HEK293 (cell line): ENCODE data around the gene RBM26.

Experiments used
- CTCF ChIA-PET: fragments of 350-600 bp; formaldehyde crosslinking; extraction: SDS; loops from one replicate; lab custom pipeline; 2021; ENCODE audit warnings: antibody characterized with exemption; lab: Yijun Ruan, JAX
- POLR2A ChIA-PET: fragments of 300-600 bp; formaldehyde crosslinking; extraction: SDS; loops from one replicate; lab custom pipeline; 2020; ENCODE audit warnings: antibody characterized with exemption, inconsistent platforms; lab: Yijun Ruan, JAX
- H3K27ac ChIP-seq: fragments of 200-500 bp; sonication (Bioruptor generic); 2 replicates; pipeline ENCODE4 v1.5.1; 2014; ENCODE audit warnings: low read depth, low read length, control low read depth, inconsistent platforms; ENCODE audit errors: extremely low read depth
- H3K36me3 ChIP-seq, 2 experiments: fragments of 200-500 bp in 1 of 2; sonication (Bioruptor generic) in 1 of 2; 1 replicate in 1 of 2; 2 replicates in 1 of 2; pipeline ENCODE4 v1.5.1; 2014 to 2017; ENCODE audit warnings: inconsistent platforms in 2 of 2, low read length in 2 of 2; ENCODE audit not compliant: control insufficient read depth in 2 of 2, insufficient read depth in 1 of 2
- H3K4me1 ChIP-seq: fragments of 200-500 bp; sonication (Bioruptor generic); 2 replicates; pipeline ENCODE4 v1.5.1; 2014; ENCODE audit warnings: mild to moderate bottlenecking, low read length, inconsistent platforms; ENCODE audit not compliant: control insufficient read depth, insufficient read depth
- H3K4me3 ChIP-seq: 2 replicates; pipeline ENCODE4 v1.5.1; 2011; ENCODE audit warnings: low read depth, mild to moderate bottlenecking, control low read depth, low read length, moderate library complexity
- H3K9me3 ChIP-seq: fragments of 200-500 bp; sonication (Bioruptor generic); 2 replicates; pipeline ENCODE4 v1.5.1; 2014; ENCODE audit warnings: low read depth, low read length, inconsistent platforms; ENCODE audit not compliant: control insufficient read depth, insufficient read depth
- GLIS2 ChIP-seq: fragments of 450-650 bp; formaldehyde crosslinking; IDR thresholded peaks from 2 replicates; pipeline ENCODE4 v1.5.1; 2016; ENCODE audit warnings: missing biosample characterization, missing genetic modification characterization
- KLF1 ChIP-seq: fragments of 450-650 bp; formaldehyde crosslinking; IDR thresholded peaks from 2 replicates; pipeline ENCODE4 v1.5.1; 2016; ENCODE audit warnings: missing biosample characterization, missing genetic modification characterization
- SCRT2 ChIP-seq: fragments of 450-650 bp; formaldehyde crosslinking; IDR thresholded peaks from 2 replicates; pipeline ENCODE4 v1.5.1; 2016; ENCODE audit warnings: missing biosample characterization, missing genetic modification characterization
- SP7 ChIP-seq: fragments of 450-650 bp; formaldehyde crosslinking; IDR thresholded peaks from 2 replicates; pipeline ENCODE4 v1.5.1; 2016; ENCODE audit warnings: missing biosample characterization, missing genetic modification characterization
- ZBTB17 ChIP-seq: fragments of 450-650 bp; formaldehyde crosslinking; IDR thresholded peaks from 2 replicates; pipeline ENCODE4 v1.5.1; 2016; ENCODE audit warnings: missing biosample characterization, missing genetic modification characterization
- ZBTB7A ChIP-seq: fragments of 450-650 bp; formaldehyde crosslinking; IDR thresholded peaks from 2 replicates; pipeline ENCODE4 v1.5.1; 2016; ENCODE audit warnings: low read depth, missing biosample characterization, missing genetic modification characterization
- ZFP3 ChIP-seq: fragments of 450-650 bp; formaldehyde crosslinking; IDR thresholded peaks from 2 replicates; pipeline ENCODE4 v1.5.1; 2016; ENCODE audit warnings: low read depth, missing biosample characterization, missing genetic modification characterization
- ZNF121 ChIP-seq: fragments of 450-650 bp; formaldehyde crosslinking; IDR thresholded peaks from 2 replicates; pipeline ENCODE4 v1.5.1; 2016; ENCODE audit warnings: missing biosample characterization, missing genetic modification characterization
- ZNF133 ChIP-seq: fragments of 450-650 bp; formaldehyde crosslinking; IDR thresholded peaks from 2 replicates; pipeline ENCODE4 v1.5.1; 2016; ENCODE audit warnings: missing biosample characterization, missing genetic modification characterization
- ZNF174 ChIP-seq: fragments of 450-650 bp; formaldehyde crosslinking; IDR thresholded peaks from 2 replicates; pipeline ENCODE4 v1.5.0; 2017; ENCODE audit warnings: missing biosample characterization, mild to moderate bottlenecking, missing genetic modification characterization
- ZNF223 ChIP-seq: fragments of 450-650 bp; formaldehyde crosslinking; IDR thresholded peaks from 2 replicates; pipeline ENCODE4 v1.5.1; 2016; ENCODE audit warnings: missing biosample characterization, missing genetic modification characterization
- ZNF311 ChIP-seq: fragments of 450-650 bp; formaldehyde crosslinking; IDR thresholded peaks from 2 replicates; pipeline ENCODE4 v1.5.1; 2017; ENCODE audit warnings: missing biosample characterization, missing genetic modification characterization, borderline replicate concordance
- ZNF394 ChIP-seq: fragments of 450-650 bp; formaldehyde crosslinking; IDR thresholded peaks from 2 replicates; pipeline ENCODE4 v1.5.1; 2016; ENCODE audit warnings: missing biosample characterization, missing genetic modification characterization, mild to moderate bottlenecking, moderate library complexity, borderline replicate concordance
- ZNF416 ChIP-seq: fragments of 450-650 bp; formaldehyde crosslinking; IDR thresholded peaks from 2 replicates; pipeline ENCODE4 v1.5.1; 2016; ENCODE audit warnings: missing biosample characterization, missing genetic modification characterization
- ZNF48 ChIP-seq: fragments of 450-650 bp; formaldehyde crosslinking; IDR thresholded peaks from 2 replicates; pipeline ENCODE4 v1.5.1; 2016; ENCODE audit warnings: missing biosample characterization, missing genetic modification characterization
- ZNF501 ChIP-seq: fragments of 450-650 bp; formaldehyde crosslinking; IDR thresholded peaks from 2 replicates; pipeline ENCODE4 v1.5.1; 2016; ENCODE audit warnings: missing biosample characterization, missing genetic modification characterization
- ZNF521 ChIP-seq: fragments of 450-650 bp; formaldehyde crosslinking; IDR thresholded peaks from 2 replicates; pipeline ENCODE4 v1.5.1; 2017; ENCODE audit warnings: missing biosample characterization, mild to moderate bottlenecking, missing genetic modification characterization
- ZNF548 ChIP-seq: fragments of 450-650 bp; formaldehyde crosslinking; IDR thresholded peaks from 2 replicates; pipeline ENCODE4 v1.5.1; 2016; ENCODE audit warnings: missing biosample characterization, missing genetic modification characterization
- ZSCAN16 ChIP-seq: fragments of 450-650 bp; formaldehyde crosslinking; IDR thresholded peaks from 2 replicates; pipeline ENCODE4 v1.5.1; 2016; ENCODE audit warnings: missing biosample characterization, missing genetic modification characterization
- ZXDB ChIP-seq: fragments of 450-650 bp; formaldehyde crosslinking; IDR thresholded peaks from 2 replicates; pipeline ENCODE4 v1.5.1; 2016; ENCODE audit warnings: missing biosample characterization, missing genetic modification characterization
- TF ChIP-seq, protein P1 (sequence below): fragments of 450-650 bp; formaldehyde crosslinking; IDR thresholded peaks from 2 replicates; pipeline ENCODE4 v1.5.1; 2016; ENCODE audit warnings: missing biosample characterization, missing genetic modification characterization
- TF ChIP-seq, protein P2 (sequence below): fragments of 450-650 bp; formaldehyde crosslinking; IDR thresholded peaks from 2 replicates; pipeline ENCODE4 v1.5.1; 2016; ENCODE audit warnings: missing biosample characterization, missing genetic modification characterization
- TF ChIP-seq, protein P3 (sequence below): fragments of 450-650 bp; formaldehyde crosslinking; IDR thresholded peaks from 2 replicates; pipeline ENCODE4 v1.5.1; 2016; ENCODE audit warnings: missing biosample characterization, missing genetic modification characterization
- TF ChIP-seq, protein P4 (sequence below): fragments of 450-650 bp; formaldehyde crosslinking; IDR thresholded peaks from 2 replicates; pipeline ENCODE4 v1.5.1; 2016; ENCODE audit warnings: missing biosample characterization, missing genetic modification characterization, borderline replicate concordance

Gene RBM26

DNA sequence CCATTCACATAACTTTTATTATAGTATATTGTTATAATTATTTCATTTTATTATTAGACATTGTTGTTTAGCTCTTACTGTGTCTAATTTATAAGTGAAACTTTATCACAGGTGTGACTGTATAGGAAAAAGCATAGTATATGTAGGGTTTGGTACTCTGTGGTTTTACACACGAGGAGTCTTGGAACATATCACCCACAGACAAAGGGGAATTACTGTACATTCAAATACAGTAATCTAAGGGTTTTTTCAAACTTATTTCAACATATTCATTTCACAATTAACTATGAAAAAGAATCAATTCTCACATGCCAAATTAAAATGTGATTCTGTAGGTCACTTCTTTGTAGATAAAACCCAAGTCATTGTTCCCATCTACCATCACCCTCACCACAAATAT lies 46.0 kb downstream of the RBM26 start:
- TF ChIP-seq ZNF311 (tag by site-specific recombination) (no peak), ZNF133 (no peak), ZBTB7A (no peak), SP7 (tag by site-specific recombination) (no peak), ZNF174 (tag by site-specific recombination) (no peak), GLIS2 (no peak), ZXDB (no peak), ZBTB17 (tag by site-specific recombination) (no peak), ZNF48 (no peak), ZNF521 (tag by site-specific recombination) (no peak)
- TF ChIP-seq, protein P1, sequence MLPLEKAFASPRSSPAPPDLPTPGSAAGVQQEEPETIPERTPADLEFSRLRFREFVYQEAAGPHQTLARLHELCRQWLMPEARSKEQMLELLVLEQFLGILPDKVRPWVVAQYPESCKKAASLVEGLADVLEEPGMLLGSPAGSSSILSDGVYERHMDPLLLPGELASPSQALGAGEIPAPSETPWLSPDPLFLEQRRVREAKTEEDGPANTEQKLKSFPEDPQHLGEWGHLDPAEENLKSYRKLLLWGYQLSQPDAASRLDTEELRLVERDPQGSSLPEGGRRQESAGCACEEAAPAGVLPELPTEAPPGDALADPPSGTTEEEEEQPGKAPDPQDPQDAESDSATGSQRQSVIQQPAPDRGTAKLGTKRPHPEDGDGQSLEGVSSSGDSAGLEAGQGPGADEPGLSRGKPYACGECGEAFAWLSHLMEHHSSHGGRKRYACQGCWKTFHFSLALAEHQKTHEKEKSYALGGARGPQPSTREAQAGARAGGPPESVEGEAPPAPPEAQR, result no peak
- TF ChIP-seq, protein P2, sequence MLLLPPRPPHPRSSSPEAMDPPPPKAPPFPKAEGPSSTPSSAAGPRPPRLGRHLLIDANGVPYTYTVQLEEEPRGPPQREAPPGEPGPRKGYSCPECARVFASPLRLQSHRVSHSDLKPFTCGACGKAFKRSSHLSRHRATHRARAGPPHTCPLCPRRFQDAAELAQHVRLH, result no peak
- TF ChIP-seq, protein P3, sequence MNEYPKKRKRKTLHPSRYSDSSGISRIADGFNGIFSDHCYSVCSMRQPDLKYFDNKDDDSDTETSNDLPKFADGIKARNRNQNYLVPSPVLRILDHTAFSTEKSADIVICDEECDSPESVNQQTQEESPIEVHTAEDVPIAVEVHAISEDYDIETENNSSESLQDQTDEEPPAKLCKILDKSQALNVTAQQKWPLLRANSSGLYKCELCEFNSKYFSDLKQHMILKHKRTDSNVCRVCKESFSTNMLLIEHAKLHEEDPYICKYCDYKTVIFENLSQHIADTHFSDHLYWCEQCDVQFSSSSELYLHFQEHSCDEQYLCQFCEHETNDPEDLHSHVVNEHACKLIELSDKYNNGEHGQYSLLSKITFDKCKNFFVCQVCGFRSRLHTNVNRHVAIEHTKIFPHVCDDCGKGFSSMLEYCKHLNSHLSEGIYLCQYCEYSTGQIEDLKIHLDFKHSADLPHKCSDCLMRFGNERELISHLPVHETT (tag by site-specific recombination), result no peak
- ChIA-PET CTCF (interaction anchor here (0.5 kb wide), 1 partner anchor 16 kb away, joined by 3 read pairs; no protein-coding TSS in a partner anchor), POLR2A (no interaction called here)
- Histone ChIP-seq H3K4me1 (no peaks in the 10 kb centered on the region), H3K9me3 (no peaks in the 10 kb centered on the region), H3K4me3 (no peak overlapping the region), H3K36me3 (peaks cover 3 to 92% of the 10 kb centered on the region in 2 experiments; a peak in 2 of 3 replicates), H3K27ac (no peak overlapping the region)

DNA sequence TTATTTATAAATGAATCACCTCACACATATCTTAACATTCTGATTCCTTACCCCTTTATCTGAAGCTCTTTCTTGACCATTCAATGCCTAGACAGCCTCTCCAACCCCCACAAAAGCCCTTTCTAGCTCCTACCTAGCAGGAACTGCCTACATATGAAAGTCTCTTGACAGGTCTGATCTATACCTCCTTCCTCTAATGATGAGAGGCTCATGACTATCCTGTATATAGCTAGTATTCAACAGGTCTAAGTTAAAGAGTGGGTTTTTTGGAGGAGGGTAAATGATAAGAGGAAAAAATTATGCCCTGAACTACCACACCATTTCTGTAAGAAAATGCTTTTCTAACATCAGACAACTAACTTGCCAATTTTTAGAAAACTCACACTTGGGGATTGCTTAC lies 47.0 kb downstream of the RBM26 start:
- H3K36me3 ChIP-seq, result peaks cover 0 to 92% of the 10 kb centered on the region in 2 experiments; a peak in 2 of 3 replicates
- no peaks in the 10 kb centered on the region for H3K4me1 ChIP-seq
- TF ChIP-seq SCRT2 (tag by site-specific recombination), result peak; percentile 51; the same call in 1 of the 2 replicates
- TF ChIP-seq ZNF416 (tag by site-specific recombination), result no peak
- TF ChIP-seq, all 188 proteins: peak for 1
- CTCF ChIA-PET, result no interaction called here
- Histone ChIP-seq H3K27ac (no peak overlapping the region), H3K4me3 (no peak overlapping the region), H3K9me3 (no peaks in the 10 kb centered on the region)
- POLR2A ChIA-PET, result no interaction called here

DNA sequence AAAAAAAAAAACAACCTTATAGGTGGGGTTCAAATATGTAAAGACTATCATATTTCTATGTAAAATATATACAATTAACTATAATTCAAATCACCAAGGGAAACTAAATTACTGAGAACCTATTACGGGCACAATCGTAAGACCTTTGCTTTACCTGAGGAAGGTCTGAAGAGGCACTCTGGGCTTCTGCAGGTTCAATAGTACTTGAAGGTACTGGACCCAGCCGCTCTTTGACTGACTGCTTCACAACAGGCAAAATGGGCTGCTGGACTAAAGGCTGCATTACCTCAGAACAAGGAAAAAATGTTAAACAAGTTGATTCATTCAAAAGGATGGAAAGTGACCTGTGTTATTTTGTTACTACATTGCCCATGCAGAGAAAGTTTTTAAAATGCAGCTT lies 51.8 kb downstream of the RBM26 start:
- Histone ChIP-seq H3K9me3 (no peaks in the 10 kb centered on the region), H3K4me3 (no peak overlapping the region), H3K36me3 (peaks cover 4 to 80% of the 10 kb centered on the region in 2 experiments; a peak in 2 of 3 replicates), H3K27ac (no peak overlapping the region), H3K4me1 (no peaks in the 10 kb centered on the region)
- POLR2A ChIA-PET, result no interaction called here
- CTCF ChIA-PET, result no interaction called here
- TF ChIP-seq ZNF223 (tag by site-specific recombination) (no peak), ZNF548 (tag by site-specific recombination) (no peak), ZSCAN16 (tag by site-specific recombination) (no peak), ZNF501 (tag by site-specific recombination) (no peak), ZNF394 (tag by site-specific recombination) (no peak), ZFP3 (no peak), KLF1 (tag by site-specific recombination) (no peak), ZNF121 (tag by site-specific recombination) (no peak)
- TF ChIP-seq, protein P4, sequence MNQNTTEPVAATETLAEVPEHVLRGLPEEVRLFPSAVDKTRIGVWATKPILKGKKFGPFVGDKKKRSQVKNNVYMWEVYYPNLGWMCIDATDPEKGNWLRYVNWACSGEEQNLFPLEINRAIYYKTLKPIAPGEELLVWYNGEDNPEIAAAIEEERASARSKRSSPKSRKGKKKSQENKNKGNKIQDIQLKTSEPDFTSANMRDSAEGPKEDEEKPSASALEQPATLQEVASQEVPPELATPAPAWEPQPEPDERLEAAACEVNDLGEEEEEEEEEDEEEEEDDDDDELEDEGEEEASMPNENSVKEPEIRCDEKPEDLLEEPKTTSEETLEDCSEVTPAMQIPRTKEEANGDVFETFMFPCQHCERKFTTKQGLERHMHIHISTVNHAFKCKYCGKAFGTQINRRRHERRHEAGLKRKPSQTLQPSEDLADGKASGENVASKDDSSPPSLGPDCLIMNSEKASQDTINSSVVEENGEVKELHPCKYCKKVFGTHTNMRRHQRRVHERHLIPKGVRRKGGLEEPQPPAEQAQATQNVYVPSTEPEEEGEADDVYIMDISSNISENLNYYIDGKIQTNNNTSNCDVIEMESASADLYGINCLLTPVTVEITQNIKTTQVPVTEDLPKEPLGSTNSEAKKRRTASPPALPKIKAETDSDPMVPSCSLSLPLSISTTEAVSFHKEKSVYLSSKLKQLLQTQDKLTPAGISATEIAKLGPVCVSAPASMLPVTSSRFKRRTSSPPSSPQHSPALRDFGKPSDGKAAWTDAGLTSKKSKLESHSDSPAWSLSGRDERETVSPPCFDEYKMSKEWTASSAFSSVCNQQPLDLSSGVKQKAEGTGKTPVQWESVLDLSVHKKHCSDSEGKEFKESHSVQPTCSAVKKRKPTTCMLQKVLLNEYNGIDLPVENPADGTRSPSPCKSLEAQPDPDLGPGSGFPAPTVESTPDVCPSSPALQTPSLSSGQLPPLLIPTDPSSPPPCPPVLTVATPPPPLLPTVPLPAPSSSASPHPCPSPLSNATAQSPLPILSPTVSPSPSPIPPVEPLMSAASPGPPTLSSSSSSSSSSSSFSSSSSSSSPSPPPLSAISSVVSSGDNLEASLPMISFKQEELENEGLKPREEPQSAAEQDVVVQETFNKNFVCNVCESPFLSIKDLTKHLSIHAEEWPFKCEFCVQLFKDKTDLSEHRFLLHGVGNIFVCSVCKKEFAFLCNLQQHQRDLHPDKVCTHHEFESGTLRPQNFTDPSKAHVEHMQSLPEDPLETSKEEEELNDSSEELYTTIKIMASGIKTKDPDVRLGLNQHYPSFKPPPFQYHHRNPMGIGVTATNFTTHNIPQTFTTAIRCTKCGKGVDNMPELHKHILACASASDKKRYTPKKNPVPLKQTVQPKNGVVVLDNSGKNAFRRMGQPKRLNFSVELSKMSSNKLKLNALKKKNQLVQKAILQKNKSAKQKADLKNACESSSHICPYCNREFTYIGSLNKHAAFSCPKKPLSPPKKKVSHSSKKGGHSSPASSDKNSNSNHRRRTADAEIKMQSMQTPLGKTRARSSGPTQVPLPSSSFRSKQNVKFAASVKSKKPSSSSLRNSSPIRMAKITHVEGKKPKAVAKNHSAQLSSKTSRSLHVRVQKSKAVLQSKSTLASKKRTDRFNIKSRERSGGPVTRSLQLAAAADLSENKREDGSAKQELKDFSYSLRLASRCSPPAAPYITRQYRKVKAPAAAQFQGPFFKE (tag by site-specific recombination), result no peak
- TF ChIP-seq, protein P1, result no peak
